Activated CD4-positive, alpha-beta T cell treated with anti-CD3 and anti-CD28 coated beads, Interleukin-2, amount 10 ng/mL, durations not matched to agents 7 days and 5 days (primary cell): ENCODE results near the gene TEX48. TPM values are rescaled to one million over a fixed set of nuclear protein-coding genes. Genes with fewer than 3 reads are reported as not detected.

Experiments
- CTCF ChIA-PET: fragments of 350-600 bp; sonication (Branson Sonifier 250); formaldehyde crosslinking; loops from one replicate; lab custom pipeline; 2021; ENCODE audit warnings: antibody characterized with exemption; lab: Charles Lee
- POLR2A ChIA-PET: fragments of 350-600 bp; sonication (Branson Sonifier 250); formaldehyde crosslinking; loops from one replicate; lab custom pipeline; 2021; ENCODE audit warnings: antibody characterized with exemption; lab: Charles Lee
- DNase-seq: peaks from one replicate; pipeline ENCODE4 v3.0.0-alpha.2; 2020
- H3K27ac Mint-ChIP-seq: one replicate; pipeline ENCODE4 v1.8.0; 2021; ENCODE audit warnings: mild to moderate bottlenecking, moderate library complexity, mixed read lengths
- H3K27me3 Mint-ChIP-seq: one replicate; pipeline ENCODE4 v1.8.0; 2021; ENCODE audit warnings: mixed read lengths
- H3K36me3 Mint-ChIP-seq: one replicate; pipeline ENCODE4 v1.8.0; 2021; ENCODE audit warnings: low read depth, mixed read lengths
- H3K4me1 Mint-ChIP-seq: one replicate; pipeline ENCODE4 v1.8.0; 2021; ENCODE audit warnings: mixed read lengths
- H3K4me3 Mint-ChIP-seq: one replicate; pipeline ENCODE4 v1.8.0; 2021; ENCODE audit warnings: mild to moderate bottlenecking, moderate library complexity, mixed read lengths
- H3K9me3 Mint-ChIP-seq: one replicate; pipeline ENCODE4 v1.8.0; 2021; ENCODE audit warnings: mixed read lengths
- total RNA-seq, 2 experiments: library from RNA; stranded (reverse); gene quantifications; one replicate each; pipeline ENCODE4 v1.2.3, GENCODE V29; 2021

The TEX48 gene
- total RNA-seq, 2 experiments from 2014 or later = 0.83 to 0.97 TPM

DNA sequence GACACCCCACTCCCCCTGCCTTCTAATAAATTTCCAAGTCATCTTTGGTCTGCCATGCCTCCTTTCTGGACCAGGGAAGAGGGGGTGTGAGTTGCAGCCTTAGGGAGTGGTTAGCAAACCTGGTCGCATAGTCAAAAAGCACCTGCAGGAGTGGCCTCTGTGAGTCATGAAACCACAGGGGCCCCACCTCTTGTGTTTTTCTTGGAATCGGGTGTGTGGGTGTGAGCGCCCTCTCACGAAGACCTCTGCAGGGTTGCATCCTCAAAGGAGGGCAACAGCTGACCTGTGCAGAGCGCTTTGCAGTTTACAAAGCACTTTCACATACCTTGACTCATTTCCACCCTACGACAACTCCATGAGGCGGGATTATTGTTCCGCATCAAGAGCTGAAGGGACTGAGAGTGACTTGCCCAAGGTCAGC, 36.8 kb upstream of the TEX48 start:
- POLR2A ChIA-PET = interaction anchor here (0.6 to 1.0 kb wide), 3 partner anchors 27 to 35 kb away, joined by 3 to 9 read pairs (median 7); no protein-coding TSS in a partner anchor
- Mint-ChIP-seq H3K9me3 (peaks cover 37% of the 10 kb centered on the region), H3K27ac (peak overlapping the region; percentile 97), H3K27me3 (no peaks in the 10 kb centered on the region), H3K4me1 (peaks cover 86% of the 10 kb centered on the region), H3K36me3 (peaks cover 57% of the 10 kb centered on the region), H3K4me3 (peak overlapping the region; percentile 33)
- DNase-seq = peak; percentile 96
- CTCF ChIA-PET = interaction anchor here (0.6 to 2.2 kb wide), 8 partner anchors 12 to 188 kb away, joined by 3 to 7 read pairs (median 4); no protein-coding TSS in a partner anchor

DNA sequence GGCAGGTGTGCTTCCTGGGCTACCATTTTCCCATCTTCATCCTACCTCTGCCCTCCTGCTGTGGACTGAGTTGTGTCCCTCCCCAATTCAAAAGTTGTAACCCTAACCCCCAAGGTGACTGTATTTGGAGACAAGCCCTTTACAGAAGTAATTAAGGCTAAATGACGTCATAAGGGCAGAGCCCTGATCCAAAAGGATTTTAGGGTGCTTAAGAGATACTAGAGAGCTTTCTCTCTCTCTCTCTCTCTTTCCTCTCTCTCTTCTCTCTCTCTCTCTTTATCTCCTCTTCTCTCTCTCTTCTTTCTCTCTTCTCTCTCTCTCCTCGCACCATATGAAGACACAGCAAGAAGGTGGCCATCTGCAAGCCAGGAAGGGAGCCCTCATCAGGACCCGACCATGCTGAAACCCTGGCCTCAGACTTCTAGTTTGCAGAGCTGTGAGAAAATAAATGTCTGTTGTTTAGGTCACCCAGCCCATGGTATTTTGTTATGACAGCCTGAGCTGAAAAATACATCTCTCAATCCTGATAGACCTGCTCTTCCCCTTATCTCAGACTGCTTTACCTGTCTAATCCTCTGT, 36.0 kb upstream of the TEX48 start:
- ChIA-PET POLR2A (no interaction called here), CTCF (interaction anchor here (0.6 to 2.2 kb wide), 7 partner anchors 12 to 189 kb away, joined by 3 to 6 read pairs (median 3); no protein-coding TSS in a partner anchor)
- no peak for DNase-seq
- Mint-ChIP-seq H3K4me3 (peak overlapping the region; percentile 16), H3K27ac (peak overlapping the region; percentile 97), H3K27me3 (no peaks in the 10 kb centered on the region), H3K4me1 (peaks cover 81% of the 10 kb centered on the region), H3K36me3 (peaks cover 57% of the 10 kb centered on the region), H3K9me3 (peaks cover 35% of the 10 kb centered on the region)

DNA sequence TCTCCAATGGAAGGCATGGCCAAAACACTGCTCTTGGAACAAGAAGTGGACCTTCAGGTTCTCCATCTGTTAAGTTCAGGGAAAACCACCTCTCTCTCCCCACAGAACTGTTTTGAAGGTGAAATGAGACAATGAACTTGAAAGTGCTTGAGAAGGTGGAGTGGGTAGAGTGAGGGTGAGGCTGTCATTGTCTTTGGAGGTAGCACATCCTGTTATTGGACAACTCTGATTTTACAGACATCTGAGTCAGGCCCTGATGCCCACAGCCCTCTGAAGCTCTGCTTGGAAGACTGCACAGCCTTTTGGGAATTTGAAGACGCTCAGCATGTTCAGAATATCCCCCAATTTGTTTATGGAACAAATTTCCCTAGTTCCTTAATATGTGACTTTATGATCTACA, 27.6 kb upstream of the TEX48 start:
- H3K36me3 Mint-ChIP-seq = peaks cover 29% of the 10 kb centered on the region
- POLR2A ChIA-PET = no interaction called here
- peak; percentile 40 for DNase-seq
- no peaks in the 10 kb centered on the region for H3K27me3 Mint-ChIP-seq
- H3K9me3 Mint-ChIP-seq = peaks cover 19% of the 10 kb centered on the region
- H3K4me1 Mint-ChIP-seq = peaks cover 69% of the 10 kb centered on the region
- peak overlapping the region; percentile 87 for H3K27ac Mint-ChIP-seq
- H3K4me3 Mint-ChIP-seq = no peak overlapping the region
- CTCF ChIA-PET = interaction anchor here (5.6 kb wide), 1 partner anchor 11 kb away, joined by 42 read pairs; no protein-coding TSS in a partner anchor

DNA sequence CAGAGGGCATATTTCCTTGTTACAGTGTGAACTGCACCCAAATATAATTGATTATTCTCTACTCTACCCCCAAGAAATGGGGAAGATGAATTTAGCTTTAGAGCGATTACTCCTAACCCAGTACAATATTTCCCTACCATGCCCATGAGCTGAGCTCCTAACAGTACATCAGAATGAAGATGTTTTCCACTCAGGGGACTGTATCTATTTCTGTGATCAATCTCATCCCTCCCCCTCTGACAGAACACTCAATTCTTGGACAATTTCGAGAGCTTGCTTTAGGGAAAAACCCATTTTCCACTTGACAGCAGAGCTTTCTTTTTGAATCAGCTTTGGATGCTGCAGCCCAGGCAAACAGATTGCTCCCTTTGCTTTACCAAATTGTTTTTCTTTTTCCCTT, 24.7 kb upstream of the TEX48 start:
- Mint-ChIP-seq H3K4me1 (peaks cover 69% of the 10 kb centered on the region), H3K27me3 (no peaks in the 10 kb centered on the region), H3K27ac (peak overlapping the region; percentile 61), H3K4me3 (no peak overlapping the region), H3K36me3 (peaks cover 35% of the 10 kb centered on the region), H3K9me3 (peaks cover 17% of the 10 kb centered on the region)
- CTCF ChIA-PET = interaction anchor here (1.1 to 5.6 kb wide), 7 partner anchors 8 to 17 kb away, joined by 4 to 42 read pairs (median 7); no protein-coding TSS in a partner anchor
- POLR2A ChIA-PET = interaction anchor here (0.6 kb wide), 1 partner anchor 355 kb away, joined by 3 read pairs; no protein-coding TSS in a partner anchor
- DNase-seq = no peak

DNA sequence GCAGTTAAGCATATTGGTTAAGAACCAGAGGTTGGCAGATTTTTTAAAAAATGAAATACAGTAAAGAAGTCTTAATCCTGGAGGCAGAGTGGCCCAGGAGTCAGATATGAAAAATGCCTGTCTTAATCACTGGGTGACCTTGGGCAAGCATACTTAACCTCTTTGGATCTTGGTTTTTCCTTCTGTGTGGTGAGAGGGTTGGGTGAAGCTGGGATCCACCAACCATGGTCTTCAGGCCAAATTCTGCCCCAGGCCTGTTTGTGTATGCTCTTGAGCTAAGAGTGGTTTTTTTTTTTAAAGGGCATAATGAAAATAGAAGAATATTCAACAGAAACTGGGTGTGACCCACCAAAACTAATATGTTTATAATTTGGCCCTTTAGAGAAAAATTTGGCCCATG, 20.0 kb upstream of the TEX48 start:
- CTCF ChIA-PET = interaction anchor here (0.9 to 1.3 kb wide), 3 partner anchors 10 to 48 kb away, joined by 3 to 4 read pairs (median 4); no protein-coding TSS in a partner anchor
- no peak overlapping the region for H3K27ac Mint-ChIP-seq
- POLR2A ChIA-PET = no interaction called here
- H3K4me1 Mint-ChIP-seq = peaks cover 70% of the 10 kb centered on the region
- peaks cover 50% of the 10 kb centered on the region for H3K36me3 Mint-ChIP-seq
- peaks cover 16% of the 10 kb centered on the region for H3K9me3 Mint-ChIP-seq
- no peaks in the 10 kb centered on the region for H3K27me3 Mint-ChIP-seq
- DNase-seq = no peak
- no peak overlapping the region for H3K4me3 Mint-ChIP-seq

DNA sequence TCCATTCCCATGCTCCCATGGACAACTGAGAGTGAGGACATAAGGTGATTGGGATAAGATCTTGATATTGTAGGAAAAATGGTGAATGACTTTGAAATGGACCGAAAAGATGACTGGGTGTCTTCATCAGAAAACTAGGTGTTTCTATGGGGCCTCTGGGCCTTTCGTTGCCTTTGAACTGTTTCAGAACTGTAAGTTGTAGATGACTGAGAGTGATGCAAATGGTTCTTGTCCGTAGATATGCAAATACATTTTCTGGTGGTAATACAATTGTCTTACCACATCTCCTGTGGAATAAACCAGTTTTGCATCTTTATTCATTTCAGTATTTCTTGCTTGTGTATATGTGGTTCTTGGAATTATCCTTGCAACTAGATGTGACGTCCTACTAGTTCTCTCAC, 16.0 kb upstream of the TEX48 start:
- peaks cover 88% of the 10 kb centered on the region for H3K4me1 Mint-ChIP-seq
- CTCF ChIA-PET = interaction anchor here (1.0 to 6.4 kb wide), 4 partner anchors 10 to 20 kb away, joined by 3 to 42 read pairs (median 3); no protein-coding TSS in a partner anchor

DNA sequence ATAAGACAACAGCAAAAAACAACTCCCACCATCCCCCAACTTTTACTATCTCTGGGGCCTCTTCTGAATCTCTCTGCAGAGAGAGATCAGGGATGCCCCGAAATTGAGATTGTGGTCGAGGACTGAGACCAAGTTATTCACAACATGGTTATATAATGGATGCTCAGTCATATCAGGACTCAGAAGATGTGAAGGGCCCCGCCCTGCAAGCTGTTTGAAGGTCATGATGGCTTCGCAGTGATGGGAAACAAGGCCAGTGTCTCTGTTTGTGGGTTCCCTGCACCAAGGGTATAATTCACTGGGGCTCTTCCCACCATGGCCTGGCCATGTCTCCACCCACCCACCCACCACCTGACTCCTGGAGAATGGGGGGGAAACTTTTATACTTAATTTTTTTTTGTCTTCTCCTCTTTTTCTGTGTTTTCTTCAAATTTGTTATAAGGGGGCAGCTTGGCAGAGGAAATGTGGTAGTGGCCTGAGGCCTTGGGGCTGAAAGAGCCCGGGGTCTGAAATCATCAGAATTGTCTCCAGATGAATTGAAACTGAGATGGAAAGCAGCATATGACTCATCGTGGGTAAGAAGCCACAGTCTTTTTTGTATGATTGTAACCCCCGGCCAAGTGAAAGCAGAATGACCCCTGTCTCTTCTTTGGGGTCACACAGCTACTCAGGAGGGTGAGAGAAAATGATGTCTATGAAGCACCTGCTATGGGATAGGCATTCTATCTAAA, 15.0 kb upstream of the TEX48 start:
- POLR2A ChIA-PET = no interaction called here
- H3K4me1 Mint-ChIP-seq = peaks cover 93% of the 10 kb centered on the region
- peaks cover 17% of the 10 kb centered on the region for H3K9me3 Mint-ChIP-seq
- H3K4me3 Mint-ChIP-seq = peak overlapping the region; percentile 33
- DNase-seq = peak; percentile 77
- peaks cover 44% of the 10 kb centered on the region for H3K36me3 Mint-ChIP-seq
- CTCF ChIA-PET = interaction anchor here (0.6 to 6.4 kb wide), 3 partner anchors 11 to 323 kb away, joined by 4 to 42 read pairs (median 12); no protein-coding TSS in a partner anchor
- no peaks in the 10 kb centered on the region for H3K27me3 Mint-ChIP-seq
- H3K27ac Mint-ChIP-seq = peak overlapping the region; percentile 95

More for the DNA sequence above, 16.0 kb upstream of the TEX48 start:
- no peak for DNase-seq
- POLR2A ChIA-PET = no interaction called here
- Mint-ChIP-seq H3K9me3 (peaks cover 19% of the 10 kb centered on the region), H3K27ac (peak overlapping the region; percentile 95), H3K4me3 (peak overlapping the region; percentile 39), H3K27me3 (no peaks in the 10 kb centered on the region), H3K36me3 (peaks cover 46% of the 10 kb centered on the region)

DNA sequence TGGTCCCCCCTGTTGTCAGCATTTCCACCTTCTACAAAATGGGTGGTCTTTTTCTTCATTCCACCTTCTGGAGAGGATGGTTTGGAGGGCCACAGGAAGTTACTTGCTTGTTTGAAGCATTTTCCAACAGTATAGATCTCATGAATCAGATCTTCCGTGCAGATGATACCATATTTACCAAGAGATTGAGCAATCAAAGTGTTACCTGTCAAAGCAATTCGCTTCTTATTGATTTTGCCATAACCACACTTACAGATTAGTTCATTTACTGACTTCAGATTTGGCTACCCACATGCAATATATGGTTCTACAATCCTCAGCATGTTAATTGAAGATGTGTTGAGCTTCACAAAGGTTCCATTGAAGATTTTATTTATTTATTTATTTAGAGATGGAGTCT, 14.0 kb upstream of the TEX48 start:
- Mint-ChIP-seq H3K27ac (peak overlapping the region; percentile 95), H3K36me3 (peaks cover 42% of the 10 kb centered on the region), H3K4me1 (peaks cover 95% of the 10 kb centered on the region), H3K9me3 (peaks cover 15% of the 10 kb centered on the region), H3K27me3 (no peaks in the 10 kb centered on the region), H3K4me3 (no peak overlapping the region)
- ChIA-PET POLR2A (no interaction called here), CTCF (interaction anchor here (1.1 to 6.4 kb wide), 4 partner anchors 10 to 211 kb away, joined by 3 to 42 read pairs (median 9); partner anchors contain the start of gene TEX48)
- no peak for DNase-seq

DNA sequence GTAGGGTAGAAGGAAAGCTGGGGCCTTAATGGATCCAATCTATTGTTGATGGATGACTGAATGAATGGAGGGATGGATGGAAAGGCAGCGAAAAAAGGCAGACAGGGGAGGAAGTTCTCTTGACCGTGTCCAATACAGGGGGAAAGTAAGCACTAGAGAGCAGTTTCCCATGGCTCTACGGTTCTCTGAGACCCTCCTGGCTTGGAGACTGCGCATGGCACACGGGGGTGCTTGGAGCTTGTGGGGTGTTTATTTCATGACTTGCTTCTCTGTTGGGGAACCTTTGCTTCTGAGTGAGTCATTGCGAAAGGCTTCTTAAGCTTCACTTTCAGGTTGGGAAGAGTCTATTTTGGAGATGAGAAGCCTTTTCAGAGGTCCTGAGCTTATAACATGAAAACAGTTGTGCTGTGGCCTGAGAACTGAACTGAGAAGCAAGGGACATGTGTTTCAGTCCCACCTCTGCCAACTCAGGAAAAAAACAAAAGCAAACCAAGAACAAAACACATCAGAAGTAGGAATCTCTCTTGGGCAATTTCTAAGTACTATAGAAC, 12.8 kb upstream of the TEX48 start:
- Mint-ChIP-seq H3K27ac (peak overlapping the region; percentile 80), H3K27me3 (no peaks in the 10 kb centered on the region), H3K9me3 (peaks cover 18% of the 10 kb centered on the region), H3K4me3 (no peak overlapping the region), H3K36me3 (peaks cover 44% of the 10 kb centered on the region), H3K4me1 (peaks cover 95% of the 10 kb centered on the region)
- ChIA-PET CTCF (interaction anchor here (0.6 to 6.4 kb wide), 12 partner anchors 9 to 289 kb away, joined by 3 to 42 read pairs (median 4); partner anchors contain the start of gene TEX48), POLR2A (interaction anchor here (0.6 to 1.0 kb wide), 3 partner anchors 39 to 303 kb away, joined by 3 to 4 read pairs (median 4); no protein-coding TSS in a partner anchor)
- DNase-seq = peak; percentile 41

DNA sequence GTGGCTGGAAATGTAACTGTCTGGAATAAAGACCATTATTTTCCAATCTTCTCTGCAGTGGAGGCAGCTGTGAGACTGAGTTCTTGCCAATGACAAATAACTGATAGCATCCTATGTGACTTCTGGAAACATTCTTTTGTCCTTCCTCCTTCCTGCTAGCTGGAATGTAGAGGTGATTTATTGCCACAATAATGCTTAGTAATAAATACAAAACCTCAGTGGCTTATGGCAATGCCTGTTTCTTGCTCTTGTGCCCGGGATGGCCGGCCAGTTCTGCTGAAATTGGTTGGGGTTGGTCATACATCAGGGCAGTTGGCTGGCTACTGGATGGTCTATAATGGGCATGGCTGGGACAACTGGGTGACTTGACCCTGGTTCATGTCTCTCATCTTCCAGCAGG, 12.2 kb upstream of the TEX48 start:
- peaks cover 13% of the 10 kb centered on the region for H3K9me3 Mint-ChIP-seq
- no peak overlapping the region for H3K4me3 Mint-ChIP-seq
- CTCF ChIA-PET = interaction anchor here (1.1 to 5.6 kb wide), 10 partner anchors 9 to 288 kb away, joined by 3 to 29 read pairs (median 5); partner anchors contain the start of gene TEX48
- peaks cover 94% of the 10 kb centered on the region for H3K4me1 Mint-ChIP-seq
- H3K27me3 Mint-ChIP-seq = no peaks in the 10 kb centered on the region
- POLR2A ChIA-PET = interaction anchor here (0.6 kb wide), 1 partner anchor 302 kb away, joined by 3 read pairs; no protein-coding TSS in a partner anchor
- DNase-seq = no peak
- H3K27ac Mint-ChIP-seq = peak overlapping the region; percentile 80
- H3K36me3 Mint-ChIP-seq = peaks cover 38% of the 10 kb centered on the region

DNA sequence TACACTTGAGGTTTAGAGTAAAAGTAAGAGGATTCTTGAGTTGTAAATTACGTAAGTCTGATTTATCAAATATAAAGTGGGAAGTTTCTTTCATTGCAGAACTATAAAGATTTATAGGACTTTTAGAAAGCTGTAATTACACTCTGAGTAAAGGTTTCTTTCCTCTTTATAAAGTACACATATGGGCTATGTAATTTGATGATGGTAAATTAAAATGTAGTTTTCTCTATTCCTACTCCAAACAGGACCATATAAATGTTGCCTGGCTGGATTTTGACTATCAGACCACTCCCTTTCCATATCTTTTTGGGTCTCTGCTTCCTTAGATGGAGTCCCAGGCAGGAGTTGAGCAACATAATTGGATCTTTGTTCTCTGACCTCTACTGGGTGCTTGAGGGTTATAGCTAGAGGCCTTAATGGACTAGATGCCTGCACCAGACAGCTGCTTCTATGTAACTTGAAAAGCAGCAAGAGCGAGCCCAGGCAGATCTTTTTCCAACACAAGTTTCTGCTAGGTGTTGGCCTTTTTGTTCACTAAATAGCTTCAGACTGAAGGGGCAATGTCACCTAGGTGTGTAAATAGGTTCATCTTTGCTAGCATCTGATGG, 11.4 kb upstream of the TEX48 start:
- ChIA-PET CTCF (interaction anchor here (1.0 to 5.6 kb wide), 9 partner anchors 12 to 288 kb away, joined by 3 to 29 read pairs (median 5); partner anchors contain the start of gene TEX48), POLR2A (no interaction called here)
- no peak overlapping the region for H3K4me3 Mint-ChIP-seq
- H3K9me3 Mint-ChIP-seq = peaks cover 16% of the 10 kb centered on the region
- H3K27ac Mint-ChIP-seq = peak overlapping the region; percentile 93
- peaks cover 94% of the 10 kb centered on the region for H3K4me1 Mint-ChIP-seq
- H3K27me3 Mint-ChIP-seq = no peaks in the 10 kb centered on the region
- DNase-seq = no peak
- H3K36me3 Mint-ChIP-seq = peaks cover 37% of the 10 kb centered on the region
